DOHH2 (cell line): Measurements from ENCODE around the gene CRYAB.
A peak's percentile ranks its signal among the peaks of the same experiment; 100 is the strongest.

Experiments used
- H3F3A ChIP-seq: fragments of 200-600 bp; sonication (generic), shearing (Covaris generic); 2 replicates; pipeline ENCODE4 v1.6.0; 2016; ENCODE audit warnings: antibody characterized with exemption, mild to moderate bottlenecking; ENCODE audit not compliant: control insufficient read depth, insufficient read depth
- H3K27ac ChIP-seq: fragments of 200-600 bp; sonication (generic); 2 replicates; pipeline ENCODE4 v1.5.1; 2014; ENCODE audit warnings: low read depth, mild to moderate bottlenecking, low read length, moderate library complexity
- H3K27me3 ChIP-seq: fragments of 200-600 bp; sonication (generic); 2 replicates; pipeline ENCODE4 v1.6.1; 2014; ENCODE audit warnings: mild to moderate bottlenecking, low read length, mixed read lengths; ENCODE audit not compliant: control insufficient read depth
- H3K36me3 ChIP-seq: fragments of 200-600 bp; sonication (generic); 2 replicates; pipeline ENCODE4 v1.6.1; 2014; ENCODE audit warnings: mild to moderate bottlenecking, low read length, moderate library complexity, mixed read lengths; ENCODE audit not compliant: control insufficient read depth
- H3K4me1 ChIP-seq: fragments of 200-600 bp; sonication (generic); 2 replicates; pipeline ENCODE4 v1.6.1; 2014; ENCODE audit warnings: mild to moderate bottlenecking, low read length, mixed read lengths; ENCODE audit not compliant: control insufficient read depth
- H3K4me2 ChIP-seq: fragments of 200-600 bp; sonication (generic); 2 replicates; pipeline ENCODE4 v1.6.0; 2014; ENCODE audit warnings: mild to moderate bottlenecking, low read length, moderate library complexity
- H3K4me3 ChIP-seq: fragments of 200-600 bp; sonication (generic); 2 replicates; pipeline ENCODE4 v1.5.1; 2014; ENCODE audit warnings: mild to moderate bottlenecking, low read length, mixed read lengths
- H3K79me2 ChIP-seq: fragments of 200-600 bp; sonication (generic); 2 replicates; pipeline ENCODE4 v1.6.1; 2014; ENCODE audit warnings: mild to moderate bottlenecking, low read length, mixed read lengths; ENCODE audit not compliant: control insufficient read depth
- H3K9me2 ChIP-seq: fragments of 200-600 bp; sonication (generic); replicated peaks from 2 replicates; pipeline ENCODE4 v1.6.1; 2014; ENCODE audit warnings: mild to moderate bottlenecking, low read length, mixed read lengths; ENCODE audit not compliant: control insufficient read depth
- H3K9me3 ChIP-seq: fragments of 200-600 bp; sonication (generic); 2 replicates; pipeline ENCODE4 v1.6.1; 2014; ENCODE audit warnings: antibody characterized with exemption, low read length, mixed read lengths; ENCODE audit not compliant: control insufficient read depth, insufficient read depth
- H4K20me1 ChIP-seq: fragments of 200-600 bp; sonication (generic); 2 replicates; pipeline ENCODE4 v1.6.0; 2014; ENCODE audit warnings: low read depth, mild to moderate bottlenecking, antibody characterized with exemption, low read length, moderate library complexity; ENCODE audit not compliant: control insufficient read depth, insufficient read depth
- EZH2phosphoT487 ChIP-seq: fragments of 200-600 bp; sonication (generic); IDR thresholded peaks from 2 replicates; pipeline ENCODE4 v1.6.1; 2017; ENCODE audit warnings: borderline replicate concordance, mild to moderate bottlenecking, antibody characterized with exemption, low read length, moderate library complexity, mixed read lengths
- TF ChIP-seq, protein P1 (sequence below): fragments of 200-600 bp; sonication (generic); IDR thresholded peaks from one replicate; pipeline ENCODE4 v1.5.1; 2014; ENCODE audit warnings: antibody characterized with exemption, mild to moderate bottlenecking, low read depth, low read length; ENCODE audit not compliant: poor library complexity, severe bottlenecking

The CRYAB gene

DNA sequence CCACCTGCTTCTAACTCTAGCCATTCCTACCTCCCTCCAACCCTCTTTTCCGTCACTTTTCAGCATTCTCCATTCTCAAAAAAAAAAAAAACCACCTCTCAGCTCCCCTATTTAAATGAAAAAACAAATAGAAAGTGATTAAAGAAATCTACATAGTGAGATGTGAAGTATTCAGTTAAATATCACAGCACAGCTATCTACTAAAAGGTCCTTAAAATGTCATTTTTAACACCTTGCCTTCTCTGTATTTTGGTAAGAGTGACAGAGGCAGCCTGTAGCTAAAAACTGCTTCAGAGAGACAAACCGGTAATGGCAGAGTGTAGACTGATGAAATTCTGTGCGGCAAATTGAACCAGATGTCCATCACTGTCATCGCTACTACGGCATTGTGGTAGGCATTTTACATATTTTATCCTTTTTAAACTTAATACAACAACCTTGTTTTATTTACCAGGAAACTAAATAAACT lies 39.8 kb downstream of the CRYAB start:
- no peaks in the 10 kb centered on the region for H4K20me1 ChIP-seq
- H3K79me2 ChIP-seq: peaks cover 19% of the 10 kb centered on the region
- H3K9me2 ChIP-seq: no peaks in the 10 kb centered on the region
- no peaks in the 10 kb centered on the region for H3K27me3 ChIP-seq
- H3K4me1 ChIP-seq: peaks cover 14% of the 10 kb centered on the region
- H3K4me3 ChIP-seq: peak overlapping the region; percentile 95
- TF ChIP-seq, protein P1, sequence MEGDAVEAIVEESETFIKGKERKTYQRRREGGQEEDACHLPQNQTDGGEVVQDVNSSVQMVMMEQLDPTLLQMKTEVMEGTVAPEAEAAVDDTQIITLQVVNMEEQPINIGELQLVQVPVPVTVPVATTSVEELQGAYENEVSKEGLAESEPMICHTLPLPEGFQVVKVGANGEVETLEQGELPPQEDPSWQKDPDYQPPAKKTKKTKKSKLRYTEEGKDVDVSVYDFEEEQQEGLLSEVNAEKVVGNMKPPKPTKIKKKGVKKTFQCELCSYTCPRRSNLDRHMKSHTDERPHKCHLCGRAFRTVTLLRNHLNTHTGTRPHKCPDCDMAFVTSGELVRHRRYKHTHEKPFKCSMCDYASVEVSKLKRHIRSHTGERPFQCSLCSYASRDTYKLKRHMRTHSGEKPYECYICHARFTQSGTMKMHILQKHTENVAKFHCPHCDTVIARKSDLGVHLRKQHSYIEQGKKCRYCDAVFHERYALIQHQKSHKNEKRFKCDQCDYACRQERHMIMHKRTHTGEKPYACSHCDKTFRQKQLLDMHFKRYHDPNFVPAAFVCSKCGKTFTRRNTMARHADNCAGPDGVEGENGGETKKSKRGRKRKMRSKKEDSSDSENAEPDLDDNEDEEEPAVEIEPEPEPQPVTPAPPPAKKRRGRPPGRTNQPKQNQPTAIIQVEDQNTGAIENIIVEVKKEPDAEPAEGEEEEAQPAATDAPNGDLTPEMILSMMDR: no peak
- no peak for TF ChIP-seq EZH2phosphoT487
- peak overlapping the region; percentile 79 for H3K4me2 ChIP-seq
- no peaks in the 10 kb centered on the region for H3K9me3 ChIP-seq
- H3K27ac ChIP-seq: peak overlapping the region; percentile 40; the same call in 1 of the 2 replicates
- peaks cover 42% of the 10 kb centered on the region for H3K36me3 ChIP-seq
- peaks cover 10% of the 10 kb centered on the region for H3F3A ChIP-seq

- no peaks in the 10 kb centered on the region for H4K20me1 ChIP-seq
- peaks cover 14% of the 10 kb centered on the region for H3K4me1 ChIP-seq
- H3K4me2 ChIP-seq: peak within 1 kb of the TSS; percentile 79
- peak within 1 kb of the TSS; percentile 95 for H3K4me3 ChIP-seq
- H3K27me3 ChIP-seq: no peaks in the 10 kb centered on the region
- peak within 1 kb of the TSS; percentile 40 for H3K27ac ChIP-seq
- peaks cover 8% of the 10 kb centered on the region for H3F3A ChIP-seq
- H3K9me3 ChIP-seq: no peaks in the 10 kb centered on the region
- TF ChIP-seq EZH2phosphoT487: no peak
- TF ChIP-seq, protein P1: peak; percentile 24
- peaks cover 40% of the 10 kb centered on the region for H3K36me3 ChIP-seq
- H3K79me2 ChIP-seq: peaks cover 19% of the 10 kb centered on the region
- no peaks in the 10 kb centered on the region for H3K9me2 ChIP-seq
Measured at GRCh38 chr11:111870886-111871692, 40.5 kb downstream of the CRYAB start, which contains the start of gene ALG9. Gene ALG9, minus strand, starts transcription at chr11:111871581. Its CDS starts 99 bp downstream, at chr11:111871482.

DNA sequence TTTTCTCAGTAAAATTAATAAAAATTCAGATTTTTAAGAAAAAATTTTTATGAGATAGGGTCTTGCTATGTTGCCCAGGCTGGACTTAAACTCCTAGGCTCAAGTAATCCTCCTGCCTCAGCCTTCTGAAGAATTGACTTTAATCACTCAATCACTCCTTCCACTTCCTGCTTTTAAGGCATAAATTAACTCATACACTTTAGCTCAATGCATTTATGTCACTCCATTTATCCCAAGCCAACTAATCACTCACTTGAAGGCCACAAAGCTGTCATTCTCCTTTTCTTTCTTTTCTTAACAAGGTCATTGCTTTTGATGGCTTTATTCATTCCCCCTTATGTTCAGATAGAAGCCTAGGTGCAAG lies 41.1 kb downstream of the CRYAB start:
- Histone ChIP-seq H3K27ac (peak overlapping the region; percentile 40), H3K27me3 (no peaks in the 10 kb centered on the region), H3K4me2 (peak overlapping the region; percentile 79), H3F3A (peaks cover 8% of the 10 kb centered on the region), H3K4me3 (peak overlapping the region; percentile 95), H3K9me3 (no peaks in the 10 kb centered on the region), H3K36me3 (peaks cover 39% of the 10 kb centered on the region), H3K9me2 (no peaks in the 10 kb centered on the region), H4K20me1 (no peaks in the 10 kb centered on the region), H3K4me1 (peaks cover 14% of the 10 kb centered on the region), H3K79me2 (peaks cover 19% of the 10 kb centered on the region)
- no peak for TF ChIP-seq EZH2phosphoT487
- TF ChIP-seq, protein P1: no peak
